GM21447 (cell line): Measurements from ENCODE around the gene CERK.
A peak's percentile ranks its signal among the peaks of the same experiment; 100 is the strongest.

Source experiments
- ATAC-seq: cut with Tn5 transposase; IDR thresholded peaks from one replicate; pipeline ENCODE4 v1.9.1; 2021; ENCODE audit not compliant: unreplicated experiment

The CERK gene

DNA sequence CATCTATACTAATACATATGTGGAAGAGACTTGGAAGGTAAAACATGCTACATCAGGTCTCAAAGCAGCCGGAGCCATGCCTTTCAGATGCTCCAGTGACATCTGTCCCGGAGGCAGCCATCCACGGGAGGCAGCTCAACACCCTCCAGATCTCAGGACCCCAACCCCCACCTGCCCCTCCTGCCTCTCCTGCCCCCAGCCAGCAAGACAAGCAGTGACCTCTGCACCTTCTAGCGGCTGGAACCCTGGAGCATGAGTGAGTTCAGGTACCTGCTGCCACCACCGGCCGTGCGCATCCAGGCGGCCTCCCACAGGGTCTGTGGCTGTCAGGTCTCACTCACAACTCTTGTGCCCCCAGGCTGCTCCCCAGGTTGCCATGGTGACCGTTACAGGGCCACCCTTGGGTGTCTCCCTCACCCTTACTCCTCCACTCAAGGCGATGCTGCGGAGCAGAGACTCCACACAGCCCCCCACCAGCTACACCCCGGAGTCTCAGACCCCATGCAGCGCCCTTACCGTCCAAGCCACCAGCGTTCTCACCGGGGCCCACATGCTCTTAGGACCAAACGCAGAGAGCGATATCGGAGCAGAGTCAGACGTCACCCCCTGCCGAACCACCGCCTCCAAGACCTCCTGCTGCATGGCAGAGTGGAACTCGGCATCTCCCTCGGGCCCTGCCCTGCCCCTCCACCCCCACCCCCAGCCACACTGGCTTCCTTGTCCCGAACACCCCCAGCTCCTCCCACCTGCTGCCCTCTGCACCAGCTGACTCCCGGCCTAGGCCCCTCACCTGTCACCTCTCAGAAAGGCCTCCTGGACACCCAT is 34.7 kb downstream of the CERK start:
- ATAC-seq, result no peak

DNA sequence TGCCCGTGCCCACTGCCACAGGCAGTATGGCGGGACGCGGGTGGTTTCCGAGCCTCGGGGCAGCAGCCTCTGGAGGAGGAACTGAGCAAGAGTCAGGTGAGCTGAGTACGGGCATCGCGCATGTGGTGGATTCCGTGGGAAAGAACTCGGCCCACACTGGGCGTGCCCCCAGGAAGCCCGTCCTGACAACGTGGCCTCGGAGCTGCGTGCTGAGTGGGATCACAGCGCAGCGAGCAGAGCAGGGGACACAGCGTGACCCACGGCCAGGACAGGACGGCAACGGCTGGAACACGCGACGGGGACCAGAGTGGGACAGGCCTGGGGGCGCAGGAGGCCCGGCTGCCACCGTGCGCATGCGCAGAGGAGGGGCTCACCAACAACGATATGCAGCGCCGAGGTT is 36.8 kb downstream of the CERK start:
- ATAC-seq, result no peak

DNA sequence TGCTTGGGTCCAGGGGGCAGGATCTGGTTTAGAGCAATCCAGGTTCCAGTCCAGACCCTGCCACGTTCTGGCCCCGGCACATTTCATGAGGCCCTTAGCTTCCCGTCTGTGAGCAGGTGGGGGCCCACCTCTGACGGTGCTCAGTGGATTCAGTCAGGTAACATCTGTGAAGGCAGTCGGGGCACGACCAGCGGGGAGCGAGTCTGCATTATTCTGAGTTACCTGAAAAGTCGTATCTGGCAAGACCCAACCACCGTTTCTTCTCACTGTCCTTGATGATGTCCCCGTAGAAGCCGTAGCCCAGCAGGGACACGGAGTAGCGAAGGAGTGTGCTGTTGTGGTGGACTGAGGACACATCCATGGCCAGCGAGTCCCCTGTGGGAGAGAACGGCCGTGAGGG is 39.0 kb downstream of the CERK start:
- no peak for ATAC-seq

DNA sequence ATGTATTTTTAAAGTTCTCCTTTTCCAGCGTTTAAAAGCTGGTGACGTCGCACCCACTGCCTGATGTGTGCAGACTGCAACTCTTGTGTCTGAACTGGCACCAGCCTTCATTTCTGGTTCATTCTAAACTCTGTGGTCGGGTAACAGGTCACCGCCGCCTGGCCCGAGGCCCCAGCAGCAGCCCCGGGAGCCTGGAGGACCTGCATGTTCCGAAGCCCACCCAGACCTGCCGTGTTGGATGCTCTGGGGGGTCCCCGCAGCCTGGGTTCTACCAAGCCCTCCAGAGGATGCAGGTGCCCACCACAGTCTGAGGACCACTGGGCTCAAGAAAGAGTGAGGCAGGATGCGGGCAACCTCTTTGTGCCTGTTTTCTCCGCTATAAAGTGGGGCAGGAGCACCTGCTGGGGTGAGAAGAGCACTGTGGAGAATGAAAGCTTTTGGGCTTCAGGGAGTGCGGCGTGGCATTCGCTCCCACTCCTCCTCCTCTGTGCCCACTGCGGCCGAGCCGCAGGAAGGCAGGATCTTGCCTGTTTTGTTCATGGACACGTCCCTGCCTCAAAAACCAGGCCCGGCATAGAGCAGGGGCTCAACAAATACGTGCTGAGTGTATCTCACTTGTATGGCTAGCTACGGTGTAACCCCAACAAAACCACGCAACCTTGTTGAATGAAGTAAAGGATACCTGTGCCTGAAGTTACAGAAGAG is 40.1 kb downstream of the CERK start:
- ATAC-seq, result no peak

DNA sequence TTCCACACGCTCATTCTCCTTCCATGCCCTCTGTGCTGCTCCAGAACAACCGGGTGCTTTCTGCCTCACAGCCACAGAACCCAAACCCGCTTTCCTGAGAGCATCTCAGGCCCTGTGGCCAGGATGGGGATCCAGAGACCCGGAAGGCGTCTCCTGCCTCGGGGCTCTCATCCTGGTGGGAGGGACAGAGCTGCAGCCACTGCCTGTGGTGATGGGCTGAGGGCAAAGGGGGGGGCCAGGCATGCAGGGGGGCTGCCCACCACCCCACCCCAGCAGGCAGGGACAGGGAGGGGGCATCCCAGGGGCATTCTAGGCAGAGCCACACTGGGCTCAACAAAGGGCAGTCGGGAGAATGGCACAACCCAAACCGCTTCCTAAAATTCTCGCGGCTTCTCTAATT is 41.4 kb downstream of the CERK start:
- no peak for ATAC-seq

DNA sequence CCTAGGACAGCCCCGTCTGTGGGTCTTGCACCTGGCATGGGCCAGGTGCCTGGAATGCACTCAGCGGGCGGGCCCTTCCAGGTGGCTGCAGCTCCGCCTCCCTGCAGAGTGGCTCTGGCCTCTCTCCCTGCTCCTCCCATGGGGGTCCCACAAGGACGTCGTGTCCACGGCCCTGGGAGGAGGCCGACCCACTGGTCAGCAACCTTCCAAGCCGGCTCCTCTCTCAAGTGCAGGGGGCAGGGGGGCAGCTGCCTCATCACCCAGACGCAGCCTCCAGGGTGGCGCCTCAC is 41.9 kb downstream of the CERK start:
- no peak for ATAC-seq

DNA sequence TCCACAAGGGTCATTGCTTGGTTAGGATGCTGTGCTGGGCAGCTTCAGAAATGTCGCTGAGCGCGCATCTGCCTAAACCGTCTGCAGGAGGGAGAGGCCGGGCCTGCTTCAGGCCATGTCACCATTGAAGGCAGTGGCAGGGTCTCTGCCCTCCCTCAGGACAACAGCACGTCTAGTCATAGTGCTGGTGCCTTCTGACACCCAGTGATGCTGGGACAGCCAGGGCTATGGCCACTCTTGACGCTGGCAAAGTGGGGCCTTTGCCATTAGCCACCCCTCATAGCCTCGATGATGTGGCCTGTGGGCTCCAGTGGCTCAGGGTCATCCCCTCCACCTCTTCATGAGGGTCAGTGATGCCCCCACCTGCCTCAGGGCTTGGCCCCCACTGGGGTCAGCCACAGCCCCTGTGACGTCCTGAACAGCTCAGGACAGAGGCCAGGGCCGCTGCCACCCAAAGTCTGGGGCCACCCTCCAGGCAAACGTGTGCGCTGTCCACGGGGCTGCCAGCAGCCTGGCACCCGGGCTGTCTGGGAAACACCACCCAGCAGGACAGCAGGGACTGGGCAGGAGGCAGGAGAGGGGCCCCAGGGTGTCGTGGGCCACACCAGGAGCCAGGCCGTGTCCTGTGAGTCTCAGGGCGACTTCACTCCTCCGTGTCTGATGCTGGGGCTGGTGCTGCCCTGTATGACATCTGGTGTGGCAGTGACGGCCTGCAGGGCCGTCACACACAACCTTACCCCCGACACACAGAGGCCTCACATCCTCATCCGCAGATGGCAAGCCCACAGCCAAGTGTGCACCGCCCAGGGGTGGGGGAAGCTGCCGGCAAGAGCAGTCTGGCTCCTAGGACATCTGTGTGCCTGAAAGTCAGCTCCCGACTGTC is 42.5 kb downstream of the CERK start:
- no peak for ATAC-seq

DNA sequence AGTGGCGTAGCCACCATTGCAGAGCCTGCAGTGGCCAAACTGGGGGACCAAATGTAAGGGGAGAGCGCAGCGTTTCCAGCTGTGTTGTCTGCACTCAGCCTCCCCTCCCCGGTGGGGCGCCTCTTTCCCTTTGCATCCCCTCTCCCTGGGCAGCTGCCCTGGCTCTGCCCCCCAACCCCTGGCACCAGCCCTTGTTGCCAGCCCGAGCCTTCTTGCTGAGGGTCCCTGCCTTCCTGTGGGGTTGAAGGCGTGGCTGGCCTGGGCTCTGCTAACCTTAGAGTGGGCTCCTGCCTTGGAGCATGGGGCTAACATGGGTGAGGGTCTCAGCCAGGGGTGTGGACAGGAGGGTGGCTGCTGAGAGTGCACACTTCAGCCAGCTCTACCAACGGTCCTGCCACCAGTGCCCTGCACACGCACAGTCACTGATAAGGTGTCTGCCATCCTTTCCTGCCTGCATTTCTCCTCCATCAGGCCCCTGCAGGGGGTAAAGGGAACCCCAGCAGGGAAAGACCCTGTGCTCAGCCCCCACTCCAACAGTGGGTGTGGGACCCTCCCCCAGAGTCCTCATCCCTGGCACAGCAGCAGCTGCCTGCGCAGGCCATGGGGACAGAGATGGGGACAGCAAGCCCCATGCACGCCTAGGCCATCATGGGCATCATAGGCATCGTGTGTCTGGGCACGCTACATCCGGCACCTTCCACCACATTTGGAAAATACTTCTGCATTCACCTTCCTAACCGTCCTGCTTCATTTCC is 43.5 kb downstream of the CERK start:
- ATAC-seq, result no peak

DNA sequence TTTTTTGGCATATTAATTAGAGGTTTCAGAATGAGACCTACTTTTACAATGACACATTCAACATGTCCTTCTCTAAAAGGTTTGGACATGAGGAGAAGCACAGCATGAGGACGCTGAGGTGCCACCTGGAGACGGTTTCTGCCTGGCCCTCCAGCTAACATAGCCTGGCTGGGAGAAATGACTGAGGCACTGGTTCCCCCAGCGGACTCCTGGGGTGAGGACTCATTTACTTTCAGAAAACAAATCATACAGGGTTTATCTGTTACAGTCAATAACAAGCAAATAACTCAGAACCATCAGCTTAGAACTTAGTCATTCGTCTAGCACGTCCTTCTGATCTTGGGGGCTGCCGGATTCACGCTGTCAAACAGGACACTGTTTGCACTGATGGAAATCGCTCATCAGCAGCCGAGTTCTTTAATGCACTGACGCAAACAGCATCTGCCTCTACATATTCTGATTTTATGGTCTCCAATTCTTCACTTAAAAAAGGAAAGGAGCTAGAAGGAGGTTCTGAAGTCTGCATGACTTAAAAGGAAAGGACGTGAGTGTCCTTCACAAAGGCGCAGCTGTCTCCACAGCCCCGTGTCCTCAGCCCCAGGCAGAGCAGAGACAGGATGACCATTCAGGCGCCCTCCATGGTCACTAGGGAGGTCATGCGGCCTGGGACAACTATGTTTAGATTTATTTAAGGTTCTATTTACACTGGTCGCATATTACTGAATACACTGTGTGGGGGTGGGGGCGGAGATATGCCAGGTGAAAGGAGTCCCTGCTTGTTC is 44.2 kb downstream of the CERK start:
- no peak for ATAC-seq

DNA sequence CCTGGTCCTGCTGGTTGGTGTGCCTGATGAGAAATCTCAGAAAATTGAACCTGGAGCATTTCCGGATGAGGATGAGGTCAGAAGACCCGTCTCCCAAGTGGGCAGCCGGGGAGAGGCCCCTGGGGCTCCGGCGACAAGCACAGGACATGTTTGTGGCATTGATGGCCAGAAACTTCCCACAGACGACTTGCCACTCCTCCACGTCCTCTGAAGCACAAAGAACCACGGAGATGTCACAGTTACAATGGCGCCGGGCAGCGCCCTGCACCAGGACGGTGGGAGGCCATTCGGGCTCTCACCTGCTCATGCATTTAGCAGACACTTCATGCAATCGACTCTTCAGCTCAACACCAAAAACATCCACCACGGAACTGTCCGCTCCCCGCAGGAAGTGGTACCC is 46.5 kb downstream of the CERK start:
- no peak for ATAC-seq

DNA sequence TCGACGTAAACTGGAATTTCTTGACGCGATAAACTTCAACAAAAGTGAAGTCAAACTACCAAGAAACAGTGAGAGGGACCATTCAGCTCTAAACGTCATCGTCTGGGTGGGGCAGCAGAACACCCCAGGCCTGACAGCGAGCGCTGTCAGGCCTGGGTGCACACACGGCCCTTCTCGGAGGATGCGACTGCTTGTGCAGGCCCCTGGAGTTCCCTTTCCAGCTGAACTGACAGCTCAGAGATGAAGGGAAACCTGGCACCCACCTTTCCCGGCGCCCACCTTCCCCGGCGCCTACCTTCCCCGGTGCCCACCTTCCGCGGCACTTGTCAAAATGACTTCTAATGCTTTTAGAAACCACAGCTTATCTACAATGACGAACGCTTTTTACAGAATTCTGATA is 47.9 kb downstream of the CERK start:
- no peak for ATAC-seq

DNA sequence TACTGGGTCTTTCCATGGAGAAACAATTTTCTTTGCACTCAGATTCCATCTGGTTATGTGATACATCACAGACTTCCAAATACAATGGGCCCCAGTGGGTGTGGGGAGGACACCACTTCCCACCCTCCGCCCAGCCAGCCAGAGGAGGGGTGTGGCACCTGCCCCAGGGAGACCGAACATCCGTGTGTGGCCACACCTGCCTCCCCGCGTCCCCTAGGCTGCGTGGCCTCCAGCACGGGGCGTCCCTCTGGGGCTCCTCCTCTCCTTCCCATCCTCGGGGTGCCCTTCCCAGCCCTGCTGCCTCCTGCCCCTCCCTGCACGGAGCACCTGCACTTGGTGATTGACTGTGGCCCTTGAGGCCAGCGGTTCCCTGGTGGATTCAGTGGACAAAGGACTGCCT is 49.1 kb downstream of the CERK start:
- ATAC-seq, result no peak

DNA sequence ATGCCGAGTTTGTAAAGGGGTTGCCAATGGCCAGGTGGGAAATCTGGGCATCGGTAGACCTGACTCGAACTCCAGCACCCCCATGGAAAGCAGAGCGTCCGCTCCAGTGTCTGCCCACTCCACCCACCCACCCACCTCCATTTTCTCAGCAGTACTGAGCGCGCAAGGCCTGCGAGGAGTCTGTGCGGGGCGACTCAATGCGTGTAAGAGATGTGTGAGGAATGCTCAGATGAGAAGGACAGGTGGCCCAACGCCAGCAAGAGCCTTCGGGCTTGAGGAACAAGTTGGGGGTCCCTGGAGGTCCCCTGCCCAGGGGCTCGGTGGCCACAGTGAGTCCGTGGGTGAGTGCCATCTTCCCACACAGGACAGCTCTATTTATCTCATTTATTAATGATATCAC is 50.6 kb downstream of the CERK start:
- no peak for ATAC-seq

DNA sequence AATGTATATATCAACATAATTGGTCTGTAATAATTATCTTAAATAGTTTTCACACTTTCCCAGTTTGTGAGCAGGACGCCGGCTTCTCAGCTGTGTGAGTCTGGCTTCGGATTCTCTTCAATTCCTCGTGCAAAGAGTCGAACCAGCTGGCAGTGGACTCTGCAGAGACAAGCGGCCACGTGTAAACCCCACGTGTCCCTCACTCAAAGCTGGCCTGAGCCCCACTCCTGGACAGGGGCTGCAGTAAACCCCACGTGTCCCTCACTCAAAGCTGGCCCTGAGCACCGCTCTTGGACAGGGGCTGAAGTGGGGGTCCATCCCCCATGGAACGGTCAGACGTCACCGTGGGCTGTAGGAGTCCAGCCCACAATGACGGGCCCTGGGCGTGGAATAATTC is 51.0 kb downstream of the CERK start:
- ATAC-seq, result no peak

DNA sequence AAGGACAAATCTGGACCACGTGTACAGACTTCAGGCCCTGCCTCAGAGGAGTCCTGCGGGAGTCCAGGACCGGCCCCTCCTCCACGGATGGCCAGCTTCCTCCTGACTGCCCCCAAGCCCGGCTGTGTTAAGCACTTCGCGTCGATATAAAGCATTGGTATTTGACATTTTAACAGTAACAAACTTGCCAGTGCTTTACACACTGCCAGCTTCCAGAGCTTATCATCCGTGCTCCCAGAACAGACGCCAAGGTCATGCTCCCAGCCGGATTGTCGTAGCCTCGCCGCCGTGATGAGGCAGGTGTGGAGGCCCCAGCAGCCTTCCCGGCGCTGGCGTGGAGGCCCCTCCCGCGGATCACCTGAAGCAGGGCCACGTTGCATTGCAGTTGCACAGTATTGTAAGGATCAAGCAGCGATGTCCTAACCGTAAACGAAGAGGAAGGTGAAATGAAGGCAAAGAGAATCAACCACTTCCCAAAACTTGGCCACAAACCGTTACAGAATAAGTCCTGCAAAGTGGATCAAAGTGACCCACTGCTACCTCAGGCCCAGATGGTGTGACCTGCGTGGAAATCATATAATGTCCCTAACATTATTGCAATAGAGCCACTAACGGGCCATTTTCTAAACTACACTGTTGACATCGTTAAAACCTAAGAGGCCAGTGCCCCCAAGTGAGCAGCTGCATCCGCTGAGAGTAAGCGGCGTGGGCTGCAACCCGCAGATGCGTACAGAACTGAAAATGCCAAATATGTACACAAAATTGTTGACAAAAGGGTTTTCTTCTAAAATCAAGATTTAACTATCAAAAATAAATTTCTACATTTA is 51.6 kb downstream of the CERK start:
- no peak for ATAC-seq

DNA sequence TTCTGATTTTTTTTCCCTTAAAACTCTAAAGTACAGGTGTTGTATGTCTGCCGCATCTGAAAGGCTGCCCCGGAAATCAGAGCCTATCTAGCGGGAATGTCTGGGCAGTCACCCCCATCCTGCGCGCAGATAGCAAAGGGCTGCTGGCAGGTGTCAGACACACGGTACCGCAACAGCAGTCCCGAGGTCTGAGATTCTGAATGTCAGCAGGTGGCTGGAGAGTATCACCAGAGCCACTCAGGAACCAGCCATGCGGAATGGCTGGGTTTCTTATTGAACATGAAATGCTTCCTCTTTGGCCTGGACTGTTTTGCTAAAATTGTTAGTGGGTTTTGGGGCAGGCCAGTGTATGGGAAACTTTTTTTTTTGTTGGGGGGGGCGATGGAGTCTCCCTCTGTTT is 53.3 kb downstream of the CERK start:
- ATAC-seq, result peak; percentile 72

DNA sequence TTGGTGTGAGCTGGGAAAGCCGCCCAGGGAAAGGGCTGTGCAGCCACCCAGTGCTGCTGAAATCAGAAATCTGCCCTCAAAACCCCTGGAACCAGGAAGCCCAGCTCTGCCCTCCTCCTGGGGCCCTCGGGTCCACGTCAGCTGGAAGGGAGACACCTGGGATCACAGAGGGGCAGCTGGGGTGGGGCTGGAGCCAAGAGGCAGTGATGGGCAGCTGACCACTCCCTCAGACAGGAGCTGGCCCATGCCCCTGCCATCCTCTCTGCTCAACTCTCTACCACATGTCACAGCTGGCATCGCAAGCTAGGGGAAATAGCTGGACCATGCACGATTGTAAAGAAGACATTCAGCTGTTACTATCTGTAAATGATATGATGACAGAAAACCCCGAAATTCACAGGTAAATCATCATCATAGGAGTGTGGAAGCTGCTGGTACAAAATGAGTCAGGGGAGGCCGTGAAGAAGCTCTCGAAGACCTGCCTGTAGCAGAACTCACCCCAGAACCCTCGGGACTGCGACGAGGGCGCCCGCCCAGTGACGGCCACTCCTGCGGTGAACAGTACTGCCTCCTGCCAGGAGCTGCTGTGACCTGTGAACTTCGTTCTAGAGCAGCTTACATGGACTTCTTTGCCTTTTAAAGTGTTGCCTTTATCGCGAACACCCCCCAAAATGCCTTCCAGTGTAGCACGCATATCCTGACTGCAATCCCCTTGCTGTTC is 55.9 kb downstream of the CERK start:
- no peak for ATAC-seq

DNA sequence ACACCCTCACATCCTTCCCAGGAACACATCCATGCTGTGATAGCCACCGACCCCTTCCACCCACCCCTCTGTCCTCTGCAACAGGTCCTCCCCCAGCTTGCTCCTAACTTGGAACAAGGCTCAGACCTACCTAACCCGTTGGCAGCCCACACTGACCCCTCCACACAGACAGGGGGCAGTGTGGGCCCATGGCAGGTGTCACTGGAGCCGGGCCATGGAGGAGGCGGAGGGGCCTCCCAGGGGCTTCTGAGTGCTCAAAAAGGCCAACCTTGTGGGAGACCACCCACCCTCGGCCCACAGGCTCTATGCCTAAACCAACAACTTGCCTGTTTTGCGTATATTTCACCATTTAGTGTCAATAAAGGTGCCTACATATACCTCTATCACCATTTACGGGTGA is 57.0 kb downstream of the CERK start:
- ATAC-seq, result no peak

DNA sequence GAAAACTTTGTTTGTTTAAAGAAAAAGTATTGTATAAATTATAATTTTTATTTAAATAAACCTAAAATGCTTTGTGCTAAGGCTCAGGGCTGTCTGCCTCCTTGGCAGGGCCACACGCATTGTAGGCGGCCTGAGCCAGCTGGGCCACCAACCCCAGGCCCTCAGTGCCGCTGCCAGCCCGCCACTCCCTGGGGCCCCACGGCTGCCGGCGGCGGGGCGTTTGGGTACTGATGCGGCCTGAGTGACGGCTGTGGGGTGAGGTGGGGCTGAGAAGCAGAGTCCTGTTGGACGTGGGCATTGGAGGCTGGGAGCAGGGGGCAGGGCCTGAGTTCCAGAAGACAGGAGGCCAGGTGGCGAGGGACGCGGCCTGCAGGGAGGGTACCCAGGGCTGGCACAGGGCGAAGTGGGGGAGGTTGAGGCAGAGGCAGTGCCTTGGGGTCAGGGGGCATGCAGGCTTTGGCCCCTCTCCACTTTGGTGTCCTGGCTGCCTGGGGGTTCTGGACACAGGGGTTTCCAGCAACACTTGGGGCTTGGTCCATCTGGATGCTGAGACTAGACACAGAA is 58.3 kb downstream of the CERK start:
- ATAC-seq, result no peak
